GM23338 (cell line): ENCODE measurements around the gene TENM3.

Source experiments
- CREB1 ChIP-seq: fragments of 250-450 bp; sonication (Bioruptor Pico); IDR thresholded peaks from 2 replicates; pipeline ENCODE4 v1.5.0; 2020; ENCODE audit warnings: low read depth, mild to moderate bottlenecking, moderate library complexity
- CTCF ChIP-seq, 2 experiments: fragments of 200-600 bp in 1 of 2; sonication (generic) in 1 of 2; conservative IDR thresholded peaks; 2 replicates each; pipeline versions ENCODE4 v1.5.1 to v1.6.1; 2016 to 2017; ENCODE audit warnings: antibody characterized with exemption in 2 of 2, low read depth in 2 of 2, mild to moderate bottlenecking in 2 of 2, moderate library complexity in 1 of 2
- EZH2 ChIP-seq: fragments of 200-600 bp; sonication (generic); IDR thresholded peaks from one replicate; pipeline ENCODE4 v1.8.0; 2017; ENCODE audit warnings: antibody characterized with exemption, mild to moderate bottlenecking, low read depth; ENCODE audit not compliant: unreplicated experiment
- EZH2phosphoT487 ChIP-seq: fragments of 200-600 bp; sonication (generic); IDR thresholded peaks from one replicate; pipeline ENCODE4 v1.8.1; 2018; ENCODE audit warnings: antibody characterized with exemption; ENCODE audit not compliant: unreplicated experiment
- JUNB ChIP-seq: IDR thresholded peaks from one replicate; pipeline ENCODE4 v1.6.1; 2016; ENCODE audit warnings: antibody characterized with exemption; ENCODE audit not compliant: unreplicated experiment
- NANOG ChIP-seq: IDR thresholded peaks from 2 replicates; pipeline ENCODE4 v1.6.1; 2016; ENCODE audit warnings: antibody characterized with exemption, borderline replicate concordance
- POLR2AphosphoS5 ChIP-seq: IDR thresholded peaks from 2 replicates; pipeline ENCODE4 v1.6.1; 2016; ENCODE audit warnings: antibody characterized with exemption, low read depth
- REST ChIP-seq: IDR thresholded peaks from one replicate; pipeline ENCODE4 v1.6.1; 2018; ENCODE audit warnings: antibody characterized with exemption; ENCODE audit not compliant: unreplicated experiment
- STAT1 ChIP-seq: IDR thresholded peaks from one replicate; pipeline ENCODE4 v1.6.1; 2016; ENCODE audit warnings: antibody characterized with exemption; ENCODE audit not compliant: unreplicated experiment
- ZNF114 ChIP-seq: fragments of 250-450 bp; sonication (Bioruptor Pico); IDR thresholded peaks from 2 replicates; pipeline ENCODE4 v1.5.0; 2020; ENCODE audit warnings: mild to moderate bottlenecking, moderate library complexity
- ZNF462 ChIP-seq: fragments of 250-450 bp; sonication (Bioruptor Pico); IDR thresholded peaks from 2 replicates; pipeline ENCODE4 v1.5.0; 2020; ENCODE audit warnings: mild to moderate bottlenecking, moderate library complexity

GRCh38 chr4:182576601-182577289 is 333.5 kb downstream of the TENM3 start:
- TF ChIP-seq CTCF (conservative IDR thresholded peaks at IDR 0.05; ENCODE audit: low read depth in 2 of 2): no peak
- no peak for TF ChIP-seq CREB1 (CRISPR knock-in tag)
- TF ChIP-seq ZNF462: no peak
- no peak for TF ChIP-seq EZH2
- no peak for TF ChIP-seq POLR2AphosphoS5
- no peak for TF ChIP-seq STAT1
- TF ChIP-seq EZH2phosphoT487: no peak
- no peak for TF ChIP-seq REST
- no peak for TF ChIP-seq JUNB
- no peak for TF ChIP-seq ZNF114 (CRISPR knock-in tag)
- TF ChIP-seq NANOG: no peak
